GM19452 (cell line): Measurements from ENCODE around the gene STXBP3.
A peak's percentile ranks its signal among the peaks of the same experiment; 100 is the strongest.
"Not testable (repeated sequence)": the region's sequence is repeated elsewhere in the genome, so short reads cannot be mapped to it uniquely, and the experiment has no call there.

ENCODE experiments used
- ATAC-seq: cut with Tn5 transposase; IDR thresholded peaks from one replicate; pipeline ENCODE4 v1.9.1; 2021; ENCODE audit not compliant: unreplicated experiment

The STXBP3 gene

DNA sequence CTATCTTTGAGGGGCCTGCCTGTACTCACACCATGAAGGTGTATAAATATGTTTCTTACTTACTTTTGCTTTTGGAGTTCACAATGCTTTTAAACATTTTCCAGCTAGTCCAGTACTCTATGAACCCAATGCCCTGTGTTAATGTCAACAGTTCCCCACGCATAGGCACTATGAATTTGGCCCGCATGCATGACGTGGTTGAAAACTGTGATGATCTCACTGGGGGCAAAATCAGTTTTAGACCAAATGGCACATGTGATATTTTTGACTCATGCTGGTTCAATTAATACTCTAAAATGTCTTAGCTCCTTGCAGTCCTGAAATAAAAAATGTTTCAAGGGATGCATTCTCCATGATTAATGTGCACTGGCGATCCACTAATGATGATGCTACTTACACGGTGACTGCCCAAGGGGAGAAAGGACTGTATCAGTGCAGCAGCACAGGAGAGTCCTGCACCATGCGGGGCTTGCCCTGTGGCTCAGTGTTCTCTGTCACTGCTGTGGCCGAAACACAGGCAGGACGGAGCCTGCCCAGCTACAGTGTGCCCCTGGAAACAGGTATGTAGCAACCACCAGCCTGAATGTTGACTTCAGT is 18.0 kb upstream of the STXBP3 start:
- no peak for ATAC-seq

DNA sequence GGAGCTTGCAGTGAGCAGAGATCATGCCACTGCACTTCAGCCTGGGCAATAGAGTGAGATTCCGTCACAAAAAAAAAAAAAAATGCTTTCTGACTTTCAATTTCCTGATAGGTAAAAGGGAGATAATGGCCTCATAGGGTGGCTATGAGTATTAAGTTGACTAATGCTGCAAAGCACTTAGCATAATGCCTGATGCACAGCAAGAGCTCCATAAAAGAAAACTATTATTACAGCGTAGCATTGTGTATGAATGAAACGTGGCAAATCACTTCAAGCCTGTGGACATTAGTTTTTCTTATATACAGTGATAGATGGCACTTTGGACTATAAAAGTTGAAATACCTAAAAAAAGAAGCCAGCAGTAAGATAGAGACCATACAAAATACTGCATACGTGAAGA is 17.0 kb upstream of the STXBP3 start:
- no peak for ATAC-seq

DNA sequence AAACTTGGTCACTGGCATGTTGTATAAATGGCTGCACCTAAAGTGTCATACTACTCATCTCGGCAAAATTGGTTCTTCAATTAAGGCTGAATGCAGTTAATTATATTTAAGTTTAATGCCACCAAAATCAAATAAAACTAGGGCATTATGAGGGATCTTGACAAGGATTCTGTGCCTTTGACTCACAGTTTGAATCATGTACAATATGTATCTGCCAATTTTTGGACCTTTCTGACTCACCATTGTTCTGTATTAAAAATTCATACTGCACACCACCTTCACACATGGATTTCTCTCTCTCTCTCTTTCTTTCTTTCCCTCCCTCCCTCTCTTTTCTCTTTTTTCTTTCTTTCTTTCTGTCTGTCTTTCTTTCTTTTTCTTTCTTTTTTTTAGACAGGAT is 14.1 kb upstream of the STXBP3 start:
- no peak for ATAC-seq

DNA sequence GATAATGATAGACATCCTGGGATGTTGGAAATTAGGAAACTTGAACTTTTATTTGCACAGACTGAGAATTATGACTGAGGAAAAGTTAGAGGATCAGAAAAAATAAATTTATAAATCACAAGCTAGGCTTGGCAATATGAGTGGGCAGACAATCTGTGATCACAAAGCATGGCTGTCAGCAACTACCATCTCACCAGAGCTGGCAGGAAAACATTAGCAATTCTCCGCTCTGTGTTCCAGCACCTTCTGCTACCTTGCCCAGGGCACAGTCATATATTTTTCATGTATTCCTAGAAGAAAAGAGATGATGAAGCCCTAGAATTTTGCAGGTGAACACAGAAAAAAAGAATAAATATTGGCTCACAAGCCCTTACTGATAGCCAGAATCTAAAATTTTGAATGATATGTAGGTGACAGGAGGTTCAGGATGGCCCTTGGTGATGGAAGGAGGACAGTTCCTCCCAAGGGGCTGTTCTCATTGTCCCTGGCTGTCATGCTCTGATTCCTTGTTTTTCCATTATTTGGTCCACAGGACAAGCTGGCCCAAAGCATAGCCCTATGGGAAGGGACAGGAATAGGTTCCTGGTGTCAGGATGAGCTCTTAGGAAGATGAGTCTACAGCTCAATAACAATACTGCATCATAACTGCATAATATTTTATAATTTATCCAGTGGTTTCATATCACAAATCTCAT is 12.2 kb upstream of the STXBP3 start:
- ATAC-seq = no peak

DNA sequence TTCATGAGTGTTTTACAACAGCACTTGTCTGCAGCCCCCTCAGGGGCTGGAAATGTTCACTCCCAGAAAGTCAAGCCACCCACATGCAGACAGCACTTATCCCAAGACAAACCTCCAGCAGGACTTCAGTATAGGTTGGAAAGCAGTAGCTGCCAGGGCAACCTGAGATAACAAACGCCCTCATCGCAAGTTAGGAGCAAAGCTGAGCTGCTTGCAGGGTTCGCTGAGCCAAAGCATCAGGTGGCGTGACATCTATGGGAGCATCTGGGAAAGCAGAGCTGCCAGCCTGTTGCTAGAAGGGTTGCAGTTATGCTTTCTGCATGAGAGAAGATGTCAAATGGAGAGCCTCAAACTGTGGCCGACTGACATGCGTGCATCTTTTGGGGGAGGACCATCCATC is 4.2 kb upstream of the STXBP3 start:
- ATAC-seq = no peak

DNA sequence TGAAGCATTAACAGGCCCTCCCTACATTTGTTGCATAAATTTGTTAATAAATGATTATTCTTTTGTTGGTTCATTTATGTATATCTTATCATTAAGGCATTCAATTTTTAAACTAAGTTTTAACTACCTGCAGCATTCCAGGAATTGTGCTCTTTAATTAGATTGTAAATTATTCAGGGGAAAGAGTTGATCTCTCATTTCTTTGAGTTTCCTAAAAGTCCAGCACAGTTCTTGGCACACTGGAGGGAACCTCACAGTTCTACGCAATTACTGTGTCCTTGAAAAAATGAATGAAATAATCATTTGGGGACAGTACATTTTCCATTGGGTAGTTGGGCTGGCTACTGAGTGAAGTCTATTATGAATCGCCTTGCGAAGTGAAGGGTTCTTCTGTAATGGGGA is 493 bp upstream of the STXBP3 start:
- ATAC-seq = no peak

DNA sequence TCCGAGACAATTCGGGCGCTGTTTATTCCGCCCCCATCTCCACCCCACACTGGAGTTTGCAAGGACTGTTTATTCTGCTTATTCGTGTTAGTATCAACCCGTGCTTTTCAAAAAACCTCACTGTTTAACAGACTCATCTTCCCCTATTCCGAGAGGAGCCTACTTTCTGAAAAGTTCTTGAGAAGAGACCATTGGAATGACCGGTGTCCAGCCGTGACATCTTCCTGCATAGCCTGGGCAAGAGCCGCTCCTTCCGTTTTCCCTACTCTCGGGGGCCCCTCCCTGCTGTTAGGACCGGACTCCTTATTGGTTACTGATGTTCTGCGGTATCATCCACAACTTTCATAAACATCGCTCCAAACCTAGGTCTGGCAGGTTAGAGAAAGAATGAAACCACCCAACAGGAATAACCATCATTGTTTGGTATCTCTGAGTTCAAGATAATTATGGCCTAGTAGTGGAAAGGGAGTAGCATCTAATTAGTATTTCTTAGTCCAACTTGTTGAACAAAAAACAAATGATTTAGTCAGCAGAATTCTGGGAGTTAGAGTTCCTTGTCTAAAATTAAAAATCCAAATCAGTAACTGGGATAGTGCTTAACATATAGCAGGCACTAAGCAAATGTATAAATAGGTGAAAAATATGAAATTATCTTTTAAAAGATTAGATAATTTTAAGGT is 837 bp downstream of the STXBP3 start:
- peak; percentile 19 for ATAC-seq

DNA sequence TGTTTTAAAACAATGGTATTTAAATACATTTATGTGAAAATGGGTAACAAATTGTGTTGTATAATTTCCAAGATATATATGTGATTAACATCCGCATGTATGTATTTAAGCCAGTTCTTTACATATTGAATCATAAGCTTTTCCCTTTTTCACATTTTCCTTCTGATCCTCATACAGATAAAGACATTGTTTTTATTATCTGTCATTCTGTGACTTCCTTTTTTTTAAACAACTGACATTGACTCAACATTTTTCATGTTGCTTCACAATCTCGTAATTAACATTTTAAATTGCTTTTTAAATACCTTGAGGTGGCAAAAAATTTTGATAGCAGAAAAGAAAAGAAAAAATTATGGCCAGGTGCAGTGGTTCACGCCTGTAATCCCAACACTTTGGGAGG is 1.4 kb downstream of the STXBP3 start:
- ATAC-seq = no peak

DNA sequence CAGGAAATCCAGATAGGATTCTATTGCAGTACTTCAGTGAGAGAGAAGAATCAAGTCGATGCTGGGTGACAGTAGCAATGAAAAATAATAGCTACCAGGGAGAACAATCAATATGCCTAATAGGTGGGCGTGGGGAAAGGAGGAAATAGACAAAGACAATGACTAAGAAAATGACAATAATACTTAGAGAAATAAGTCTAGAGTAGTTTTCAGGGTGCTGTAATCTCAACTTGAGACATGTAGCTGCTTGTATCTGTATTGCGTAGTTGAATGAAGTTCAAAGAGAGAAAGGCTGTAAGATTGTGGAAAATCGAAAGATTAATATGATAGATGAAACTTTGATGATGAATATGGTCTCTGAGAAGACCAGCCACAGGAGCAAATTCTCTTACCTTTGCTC is 2.6 kb downstream of the STXBP3 start:
- ATAC-seq = no peak

DNA sequence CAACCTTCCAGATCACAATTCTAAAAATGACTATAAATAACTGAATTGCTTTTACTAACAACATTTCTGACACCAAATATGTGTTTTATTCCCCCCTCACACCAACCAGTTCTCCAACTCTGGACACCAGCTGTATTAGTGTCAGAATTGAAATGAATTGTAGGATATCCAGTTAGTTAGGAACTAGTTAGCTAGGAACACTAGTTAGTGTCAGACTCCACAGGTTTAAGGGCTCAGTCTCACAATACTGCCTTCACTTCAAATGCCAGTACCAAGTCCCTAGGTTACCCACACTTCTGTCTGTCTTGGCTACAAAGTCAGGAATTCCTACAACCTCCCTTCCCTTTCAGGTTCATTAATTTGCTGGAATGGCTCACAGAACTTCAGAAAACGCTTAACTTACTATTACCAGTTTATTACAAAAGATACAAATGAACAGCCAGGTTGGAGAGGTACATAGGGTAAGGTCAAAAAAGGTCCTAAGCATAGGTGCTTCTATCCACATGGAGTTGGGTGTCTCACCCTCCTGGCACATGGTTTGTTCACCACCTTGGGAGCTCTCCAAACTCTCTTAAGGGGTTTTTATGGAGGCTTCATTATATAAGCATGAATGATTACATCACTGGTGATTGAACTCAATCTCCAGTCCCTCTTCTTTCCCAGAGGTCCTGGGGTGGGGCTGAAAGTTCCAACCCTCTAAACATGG is 4.2 kb downstream of the STXBP3 start:
- ATAC-seq = no peak

DNA sequence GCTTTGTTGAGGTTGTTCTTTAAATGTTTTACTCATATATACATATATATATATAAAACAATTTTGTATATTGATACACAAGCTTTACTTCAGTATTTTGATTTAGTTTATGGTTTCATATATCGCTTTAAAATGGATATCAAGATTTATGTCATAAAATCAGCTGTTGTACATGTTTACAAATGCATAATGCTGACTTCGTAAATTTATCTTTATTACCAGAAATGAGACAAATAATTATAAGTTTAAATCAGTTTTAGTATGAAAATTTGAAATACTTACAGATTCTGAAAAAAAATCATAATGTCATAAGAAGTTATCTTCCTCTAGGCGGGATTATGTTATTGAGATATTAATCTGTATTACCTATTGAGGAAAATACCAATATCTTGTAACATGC is 6.9 kb downstream of the STXBP3 start:
- ATAC-seq = no peak

DNA sequence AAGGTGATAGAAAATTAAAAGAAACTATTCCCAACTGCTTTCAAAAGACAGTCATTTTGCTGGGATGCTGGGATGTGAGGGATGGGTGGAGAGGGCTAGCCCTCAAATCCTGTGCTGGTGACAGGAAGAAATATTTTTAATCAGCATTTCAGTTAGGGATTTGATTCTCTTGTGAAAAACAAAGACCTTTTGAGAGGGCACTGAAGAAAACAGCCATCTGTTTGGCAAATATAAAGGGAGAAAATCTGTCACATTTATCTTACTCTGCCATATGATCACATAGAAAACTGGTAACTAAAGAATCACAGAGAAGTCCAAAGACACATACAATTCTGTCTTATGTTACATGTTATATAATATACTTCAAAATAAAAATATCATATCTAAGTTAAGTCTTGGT is 12.3 kb downstream of the STXBP3 start:
- ATAC-seq = no peak

DNA sequence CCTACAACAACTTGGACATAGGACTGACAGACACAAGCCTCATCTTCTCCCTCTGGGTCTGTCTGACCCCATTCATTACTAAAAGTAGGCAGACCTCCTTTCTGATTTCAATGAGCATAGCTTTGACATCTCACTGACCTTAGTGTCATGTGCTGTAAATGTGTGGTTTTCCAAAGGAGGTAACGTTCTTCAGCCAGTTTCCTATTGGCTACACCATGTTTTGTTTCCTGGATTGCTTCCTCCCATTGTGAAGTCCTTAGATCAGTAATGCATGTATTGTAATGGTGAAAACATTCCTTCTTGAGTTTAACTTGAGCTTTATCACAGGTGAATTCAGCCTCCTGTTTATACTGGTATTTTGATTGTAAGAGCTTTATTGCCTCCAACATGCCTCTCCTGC is 20.6 kb downstream of the STXBP3 start:
- ATAC-seq = no peak

DNA sequence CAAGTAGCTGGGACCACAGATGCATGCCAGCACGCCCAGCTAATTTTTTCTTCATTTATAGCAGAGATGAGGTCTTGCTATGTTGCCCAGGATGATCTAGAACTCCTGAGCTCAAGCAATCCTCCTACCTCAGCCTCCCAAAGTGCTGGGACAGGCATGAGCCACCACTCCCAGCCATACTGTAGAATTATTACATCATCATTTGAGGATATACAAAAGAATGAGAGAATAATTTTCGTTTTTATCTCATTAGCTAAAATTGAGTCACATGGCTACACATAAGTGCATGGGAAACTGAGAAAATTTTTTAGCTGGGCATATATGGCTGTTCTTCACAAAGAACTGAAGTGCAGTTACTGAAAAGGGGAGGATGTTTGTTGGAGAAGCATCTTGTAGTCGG is 21.2 kb downstream of the STXBP3 start:
- no peak for ATAC-seq

DNA sequence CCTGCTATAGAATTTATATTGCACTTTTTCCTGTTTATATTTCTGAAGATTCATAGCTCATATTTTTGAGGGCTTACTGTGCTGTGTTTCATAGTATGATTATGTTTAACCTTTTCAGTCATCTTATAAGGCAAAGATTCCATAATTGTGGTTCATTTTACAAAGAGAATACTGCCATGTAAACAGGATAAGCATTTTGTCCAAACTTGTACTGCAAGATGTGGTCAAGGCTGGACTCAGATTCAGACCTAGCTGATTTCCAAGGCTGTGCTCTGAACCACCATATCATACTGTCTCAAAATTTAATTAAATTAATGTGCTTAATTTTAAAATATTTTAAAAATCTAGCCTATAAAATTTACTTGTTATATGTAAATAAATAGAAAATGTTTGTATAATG is 31.4 kb downstream of the STXBP3 start:
- no peak for ATAC-seq

DNA sequence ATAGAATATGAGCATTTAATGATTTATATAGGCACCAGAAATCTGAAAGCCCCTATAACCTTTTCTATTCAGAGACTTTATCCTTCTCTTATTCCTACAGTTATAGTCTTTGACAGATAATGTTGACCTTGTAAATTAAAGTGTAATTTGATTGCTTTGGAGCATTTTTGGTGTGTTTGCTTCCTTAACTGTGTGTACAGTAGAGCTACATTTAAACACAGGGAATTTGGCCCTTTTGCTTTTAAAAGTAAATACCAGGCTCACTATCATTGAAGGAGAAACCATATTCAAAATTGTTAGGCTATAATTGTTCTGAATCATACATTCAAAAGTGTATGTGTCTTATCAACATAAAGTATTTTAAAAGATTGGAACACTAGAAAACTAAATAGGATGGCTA is 33.0 kb downstream of the STXBP3 start:
- no peak for ATAC-seq

DNA sequence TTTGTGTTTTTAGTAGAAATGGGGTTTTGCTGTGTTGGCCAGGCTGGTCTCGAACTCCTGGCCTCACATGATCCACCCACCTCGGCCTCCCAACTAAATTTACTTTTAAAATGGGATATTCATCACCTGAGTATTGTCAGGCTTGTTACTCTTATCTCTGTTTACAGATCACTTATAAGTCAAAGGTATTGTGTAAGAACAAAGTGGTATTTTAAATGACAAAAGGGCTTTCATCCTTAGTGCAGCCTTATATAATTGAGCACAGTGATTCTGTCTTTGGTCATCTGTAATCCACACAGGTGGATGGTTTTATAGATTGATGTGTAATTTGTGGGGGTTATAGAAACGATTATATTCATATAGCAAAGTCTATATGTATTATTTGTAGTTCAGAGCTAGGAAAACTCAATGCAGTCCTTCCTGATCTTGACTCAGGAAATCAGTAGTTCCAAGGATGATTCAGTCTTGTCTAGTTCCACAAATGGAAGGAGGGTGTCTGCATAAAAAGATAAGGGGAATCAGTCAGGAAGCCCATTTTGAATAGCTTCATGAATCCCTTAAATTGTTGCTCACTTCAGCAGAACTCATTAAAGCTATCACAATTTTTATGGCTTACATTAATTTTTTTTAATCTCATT is 34.6 kb downstream of the STXBP3 start:
- no peak for ATAC-seq

DNA sequence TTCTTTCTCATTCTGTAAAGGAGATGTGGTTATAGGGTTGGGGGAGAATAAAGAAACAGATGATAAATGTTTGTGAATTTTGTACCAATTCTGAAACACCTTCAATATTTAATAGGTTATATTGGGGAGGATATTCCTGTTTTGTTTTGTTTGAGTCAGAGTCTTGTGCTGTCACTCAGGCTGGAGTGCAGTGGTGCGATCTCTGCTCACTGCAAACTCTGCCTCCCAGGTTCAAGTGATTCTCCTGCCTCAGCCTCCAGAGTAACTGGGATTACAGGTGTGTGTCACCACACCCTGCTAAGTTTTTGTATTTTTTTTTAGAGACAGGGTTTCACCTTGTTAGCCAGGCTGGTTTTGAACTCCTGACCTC is 35.1 kb downstream of the STXBP3 start:
- ATAC-seq = not testable (repeated sequence)

DNA sequence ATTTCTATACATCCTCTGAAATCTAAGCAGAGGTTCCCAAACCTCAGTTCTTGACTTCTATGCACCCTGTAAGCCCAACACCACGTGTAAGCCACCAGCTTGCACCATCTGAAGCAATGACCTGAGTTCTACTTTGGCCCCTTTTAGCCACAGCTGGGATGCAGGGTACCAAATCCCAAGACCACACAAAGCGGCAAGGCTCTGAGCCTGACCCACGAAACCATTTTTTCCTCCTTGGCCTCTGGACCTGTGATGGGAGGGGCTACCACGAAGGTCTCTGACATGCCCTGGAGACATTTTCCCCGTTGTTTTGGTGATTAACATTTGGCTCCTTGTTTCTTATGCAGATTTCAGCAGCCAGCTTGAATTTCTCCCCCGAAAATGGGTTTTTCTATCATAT is 38.8 kb downstream of the STXBP3 start:
- no peak for ATAC-seq

DNA sequence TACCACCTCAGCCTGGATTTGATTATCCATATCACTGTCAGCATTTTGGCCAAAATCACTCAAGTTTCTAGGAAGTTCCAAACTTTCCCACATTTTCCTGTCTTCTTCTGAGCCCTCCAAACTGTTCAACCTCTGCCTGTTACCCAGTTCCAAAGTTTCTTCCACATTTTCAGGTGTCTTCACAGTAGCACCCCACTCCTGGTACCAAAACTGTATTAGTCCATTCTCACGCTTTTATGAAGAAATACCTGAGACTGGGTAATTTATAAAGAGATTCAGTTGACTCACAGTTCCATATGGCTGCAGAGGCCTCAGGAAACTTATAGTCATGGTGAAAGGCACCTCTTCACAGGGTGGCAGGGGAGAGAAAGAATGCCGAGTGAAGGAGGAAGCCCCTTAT is 39.4 kb downstream of the STXBP3 start:
- no peak for ATAC-seq

DNA sequence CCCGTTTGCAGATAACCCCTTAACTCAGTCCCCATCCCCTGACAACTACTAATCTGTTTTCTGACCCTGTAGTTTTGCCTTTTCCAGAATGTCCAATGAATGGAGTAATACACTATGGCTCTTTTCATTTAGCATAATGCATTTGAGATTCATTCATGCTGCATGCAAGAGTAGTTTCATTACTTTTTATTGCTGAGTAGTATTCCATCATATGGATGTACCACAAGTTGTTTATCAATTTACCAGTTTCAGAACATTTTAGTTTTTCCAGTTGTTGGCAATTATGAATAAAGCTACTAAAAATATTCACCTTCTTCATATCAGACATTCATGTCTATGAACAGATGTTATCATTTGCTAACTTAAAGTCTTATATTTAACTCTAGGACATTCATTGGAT is 45.3 kb downstream of the STXBP3 start:
- ATAC-seq = no peak

DNA sequence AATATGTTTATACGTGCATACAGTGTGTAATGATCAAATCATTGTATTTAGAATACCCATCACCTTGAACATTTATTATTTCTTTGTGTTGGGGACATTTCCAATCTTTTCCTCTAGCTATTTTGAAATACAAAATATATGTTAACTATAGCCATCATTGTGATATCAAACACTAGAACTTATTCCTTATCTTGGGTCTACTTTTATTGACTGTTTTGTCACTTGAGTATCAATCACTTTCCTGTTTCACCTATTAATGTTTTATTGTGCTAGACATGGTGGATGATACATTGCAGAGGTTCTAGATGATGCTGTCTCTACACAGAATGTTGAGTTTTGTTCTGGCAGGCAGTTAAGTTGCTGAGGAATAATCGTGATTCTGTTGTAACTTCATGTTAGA is 45.9 kb downstream of the STXBP3 start:
- ATAC-seq = no peak
